K562 (cell line): ENCODE results near the gene ZNF346. TPM values are rescaled to one million over a fixed set of nuclear protein-coding genes. Genes with fewer than 3 reads are reported as not detected.

Source experiments
- ARNT ChIP-seq, 2 experiments: fragments of 450-650 bp; IDR thresholded peaks; 2 replicates each; pipeline ENCODE4 v1.6.1; 2016; ENCODE audit warnings: mild to moderate bottlenecking in 1 of 2
- FOSL1 ChIP-seq: fragments of 200-800 bp; sonication (Bioruptor generic); conservative IDR thresholded peaks from 2 replicates; pipeline ENCODE4 v1.6.1; 2016; ENCODE audit warnings: missing genetic modification characterization, missing compliant biosample characterization
- FOXA1 ChIP-seq: fragments of 450-650 bp; IDR thresholded peaks from 2 replicates; pipeline ENCODE4 v1.6.1; 2016; ENCODE audit warnings: mild to moderate bottlenecking, borderline replicate concordance
- FOXJ2 ChIP-seq: fragments of 200-800 bp; sonication (Bioruptor generic); IDR thresholded peaks from 2 replicates; pipeline ENCODE4 v1.6.1; 2016; ENCODE audit warnings: missing genetic modification characterization, missing compliant biosample characterization
- FOXK2 ChIP-seq, 2 experiments: fragments of 450-650 bp; IDR thresholded peaks in 1 of 2; conservative IDR thresholded peaks in 1 of 2; 2 replicates each; pipeline ENCODE4 v1.6.1; 2016; ENCODE audit warnings: low read depth in 2 of 2, mild to moderate bottlenecking in 1 of 2
- FOXM1 ChIP-seq, 2 experiments: fragments of 450-650 bp in 1 of 2; sonication (generic) in 1 of 2; formaldehyde crosslinking in 1 of 2; IDR thresholded peaks; 2 replicates each; pipeline versions ENCODE4 v1.6.1 to v1.9.0; 2017 to 2022; ENCODE audit warnings: low read depth in 2 of 2, mild to moderate bottlenecking in 2 of 2, missing genetic modification reagents in 1 of 2, moderate library complexity in 1 of 2
- HMGN3 ChIP-seq: IDR thresholded peaks from 2 replicates; pipeline ENCODE4 v1.6.1; 2011; ENCODE audit warnings: borderline replicate concordance, low read depth, mild to moderate bottlenecking, mixed read lengths, low read length; ENCODE audit not compliant: insufficient read length; ENCODE audit errors: extremely low read depth
- KLF16 ChIP-seq: IDR thresholded peaks from 2 replicates; pipeline ENCODE4 v1.6.1; 2016; ENCODE audit warnings: antibody characterized with exemption
- L3MBTL2 ChIP-seq: fragments of 450-650 bp; IDR thresholded peaks from 2 replicates; pipeline ENCODE4 v1.6.1; 2016; ENCODE audit warnings: mild to moderate bottlenecking, moderate library complexity
- LARP7 ChIP-seq: fragments of 450-650 bp; IDR thresholded peaks from 2 replicates; pipeline ENCODE4 v1.6.1; 2016
- MEF2D ChIP-seq: conservative IDR thresholded peaks from 2 replicates; pipeline ENCODE4 v1.6.1; 2016; ENCODE audit warnings: low read depth, missing genetic modification characterization, missing compliant biosample characterization
- NCOA1 ChIP-seq: fragments of 450-650 bp; IDR thresholded peaks from 2 replicates; pipeline ENCODE4 v1.6.1; 2016; ENCODE audit warnings: low read depth
- NCOA4 ChIP-seq: fragments of 450-650 bp; IDR thresholded peaks from 2 replicates; pipeline ENCODE4 v1.6.1; 2018; ENCODE audit warnings: mild to moderate bottlenecking; ENCODE audit not compliant: partially characterized antibody
- NR1H2 ChIP-seq: sonication (generic); formaldehyde crosslinking; IDR thresholded peaks from 2 replicates; pipeline ENCODE4 v1.4.0; 2020; ENCODE audit warnings: mild to moderate bottlenecking, missing genetic modification reagents
- NR2C1 ChIP-seq, 2 experiments: fragments of 450-650 bp; IDR thresholded peaks; 2 replicates each; pipeline ENCODE4 v1.6.1; 2017; ENCODE audit warnings: mild to moderate bottlenecking in 2 of 2, antibody characterized with exemption in 1 of 2, inconsistent platforms in 1 of 2, missing compliant biosample characterization in 1 of 2, missing genetic modification characterization in 1 of 2
- NR2C2 ChIP-seq, 2 experiments: fragments of 200-800 bp in 1 of 2; sonication (Bioruptor generic) in 1 of 2; sonication (generic) in 1 of 2; formaldehyde crosslinking in 1 of 2; IDR thresholded peaks; 2 replicates each; pipeline versions ENCODE4 v1.6.1 to v1.8.0; 2016 to 2022; ENCODE audit warnings: mild to moderate bottlenecking in 1 of 2, missing compliant biosample characterization in 1 of 2, missing genetic modification characterization in 1 of 2, missing genetic modification reagents in 1 of 2
- POLR2AphosphoS5 ChIP-seq: IDR thresholded peaks from 2 replicates; pipeline ENCODE4 v1.6.1; 2011; ENCODE audit warnings: mild to moderate bottlenecking, low read depth, low read length, moderate library complexity; ENCODE audit not compliant: control insufficient read depth, insufficient read depth
- RCOR1 ChIP-seq, 2 experiments: IDR thresholded peaks; 2 replicates each; pipeline ENCODE4 v1.6.1; 2012; ENCODE audit warnings: low read depth in 2 of 2, low read length in 2 of 2, borderline replicate concordance in 1 of 2, improper control_type of control experiment in 1 of 2
- TRIM24 ChIP-seq, 2 experiments: fragments of 450-650 bp; IDR thresholded peaks; 2 replicates each; pipeline ENCODE4 v1.6.1; 2016
- ZBTB33 ChIP-seq: sonication (generic); formaldehyde crosslinking; IDR thresholded peaks from 2 replicates; pipeline ENCODE4 v1.8.1; 2023; ENCODE audit warnings: mild to moderate bottlenecking, missing genetic modification reagents
- ZBTB43 ChIP-seq: sonication (generic); formaldehyde crosslinking; IDR thresholded peaks from 2 replicates; pipeline ENCODE4 v1.8.0; 2023; ENCODE audit warnings: mild to moderate bottlenecking, missing genetic modification reagents
- ZFPM2 ChIP-seq: fragments of 250-450 bp; sonication (Bioruptor Pico); IDR thresholded peaks from 2 replicates; pipeline ENCODE4 v1.5.1; 2022; ENCODE audit warnings: mild to moderate bottlenecking
- ZKSCAN1 ChIP-seq: fragments of 150-350 bp; IDR thresholded peaks from 2 replicates; pipeline ENCODE4 v1.6.1; 2016; ENCODE audit warnings: low read depth, low read length
- ZNF384 ChIP-seq: IDR thresholded peaks from 2 replicates; pipeline ENCODE4 v1.6.1; 2012; ENCODE audit warnings: low read depth, low read length, improper control_type of control experiment
- polyA plus RNA-seq, 8 experiments: library from polyadenylated mRNA; depleted of rRNA in 4 of 8; stranded (reverse) in 5 of 8; unstranded in 3 of 8; fragments of >200 nt; fragmentation: Nextera tagmentation in 2 of 8; fragmentation: Illumina TruSeq in 1 of 8; extraction: Ambion mirVana in 2 of 8; extraction: Trizol in 1 of 8; gene quantifications; 2 replicates each; pipeline versions ENCODE4 v1.2.1 to v1.2.3, GENCODE V29; 2011 to 2014; ENCODE audit warnings: inconsistent platforms in 1 of 8, missing spikeins in 1 of 8
- total RNA-seq, 7 experiments: library from RNA; depleted of rRNA in 6 of 7; stranded (reverse); fragments of >200 nt in 6 of 7; fragmentation: Illumina TruSeq in 2 of 7; extraction: Trizol in 2 of 7; gene quantifications; 2 replicates each; pipeline versions ENCODE4 v1.2.1 to v1.2.3, GENCODE V29; 2011 to 2021; ENCODE audit warnings: low replicate concordance in 1 of 7

The ZNF346 gene
- total and polyA plus RNA-seq, 9 of the 15 experiments (the other 6 are each of a cell fraction or from before 2014, with no cell fraction given), result 5.0 to 25.1 (median 20.1) TPM

GRCh38 chr5:177113566-177114424 is 91.3 kb downstream of the ZNF346 start (continued):
- TF ChIP-seq FOXJ2 (peak; percentile 27; the same call in 1 of the 2 replicates), NR1H2 (no peak), NCOA4 (peak; percentile 3), NR2C1 (IDR thresholded peaks at IDR 0.05) (peak; percentile 31; the same call in 1 of the 2 replicates), NR2C1 (tag; IDR thresholded peaks at IDR 0.05) (no peak), ZNF384 (no peak), RCOR1 (IDR thresholded peaks at IDR 0.05; ENCODE audit: borderline replicate concordance in 1 of 2, low read depth in 2 of 2, low read length in 2 of 2) (peak; percentile 48 to 76; a peak in 2 of 4 replicates), FOXA1 (no peak), L3MBTL2 (0 out of 2 replicates have a peak, but pooled peaks have one; percentile 36), NR2C2 (CRISPR knock-in tag; IDR thresholded peaks at IDR 0.05) (no peak), NR2C2 (tag; IDR thresholded peaks at IDR 0.05) (0 out of 2 replicates have a peak, but pooled peaks have one; percentile 20), LARP7 (no peak), FOXM1 (IDR thresholded peaks at IDR 0.05; ENCODE audit: low read depth) (peak; percentile 59; the same call in 1 of the 2 replicates), FOXM1 (CRISPR knock-in tag; IDR thresholded peaks at IDR 0.05; ENCODE audit: low read depth) (no peak), ARNT (IDR thresholded peaks at IDR 0.05) (peak; percentile 24 to 88; a peak in 2 of 4 replicates), MEF2D (tag) (no peak), NCOA1 (0 out of 2 replicates have a peak, but pooled peaks have one; percentile 21), POLR2AphosphoS5 (peak; percentile 26; the same call in 1 of the 2 replicates), HMGN3 (peak; percentile 68), FOSL1 (peak; percentile 73), KLF16 (peak; percentile 61; the same call in 1 of the 2 replicates), ZKSCAN1 (0 out of 2 replicates have a peak, but pooled peaks have one; percentile 2), FOXK2 (conservative IDR thresholded peaks at IDR 0.05 in 1 of 2, IDR thresholded peaks at IDR 0.05 in 1 of 2; ENCODE audit: low read depth in 2 of 2) (peak; percentile 89), ZBTB33 (CRISPR knock-in tag) (peak; percentile 19; the same call in 1 of the 2 replicates), ZFPM2 (CRISPR knock-in tag) (no peak), ZBTB43 (CRISPR knock-in tag) (no peak), TRIM24 (IDR thresholded peaks at IDR 0.05) (peak; percentile 34 to 68; a peak in 2 of 4 replicates)
